OCI-LY7 (cell line): ENCODE measurements around the gene CORO7.

Source experiments
- CTCF ChIP-seq: fragments of 200-600 bp; sonication (generic); conservative IDR thresholded peaks from 2 replicates; pipeline ENCODE4 v1.5.1; 2014; ENCODE audit warnings: mild to moderate bottlenecking, antibody characterized with exemption, low read length, moderate library complexity, mixed read lengths
- EZH2phosphoT487 ChIP-seq: fragments of 200-600 bp; sonication (generic); IDR thresholded peaks from 2 replicates; pipeline ENCODE4 v1.6.1; 2018; ENCODE audit warnings: low read depth, borderline replicate concordance, mild to moderate bottlenecking, mixed run types, antibody characterized with exemption, low read length, moderate library complexity, mixed read lengths

GRCh38 chr16:4399001-4399730 lies 17.2 kb downstream of the CORO7 start:
- TF ChIP-seq CTCF (no peak), EZH2phosphoT487 (no peak)
